GM23338 (cell line): ENCODE measurements around the gene DNAL1. TPM values are rescaled to one million over a fixed set of nuclear protein-coding genes. Genes with fewer than 3 reads are reported as not detected.
"Not testable (repeated sequence)": the region's sequence is repeated elsewhere in the genome, so short reads cannot be mapped to it uniquely, and the experiment has no call there.

Experiments used
- ATAC-seq: fragments of 200-7000 bp; cut with Tn5 transposase; 3 replicates; pipeline ENCODE4 v1.9.1; 2020
- DNase-seq: peaks from one replicate; pipeline ENCODE4 v3.0.0-alpha.2; 2015; ENCODE audit warnings: low spot score
- H2AFZ ChIP-seq: fragments of 200-600 bp; sonication (generic); 2 replicates; pipeline ENCODE4 v1.8.0; 2016; ENCODE audit warnings: antibody characterized with exemption, mild to moderate bottlenecking, moderate library complexity
- H3F3A ChIP-seq: fragments of 200-600 bp; sonication (generic); replicated peaks from 2 replicates; pipeline ENCODE4 v1.8.0; 2017; ENCODE audit warnings: antibody characterized with exemption, mixed run types, low read depth
- H3K27ac ChIP-seq: fragments of 200-600 bp; sonication (generic); 2 replicates; pipeline ENCODE4 v1.6.1; 2016; ENCODE audit warnings: low read depth
- H3K27me3 ChIP-seq: fragments of 200-600 bp; sonication (generic); 2 replicates; pipeline ENCODE4 v1.8.0; 2016; ENCODE audit warnings: mild to moderate bottlenecking, mixed run types, moderate library complexity; ENCODE audit not compliant: insufficient read depth
- H3K36me3 ChIP-seq: fragments of 200-600 bp; sonication (generic); 2 replicates; pipeline ENCODE4 v1.8.0; 2016; ENCODE audit warnings: mild to moderate bottlenecking; ENCODE audit not compliant: insufficient read depth
- H3K4me1 ChIP-seq: fragments of 200-600 bp; sonication (generic); 2 replicates; pipeline ENCODE4 v1.8.0; 2016; ENCODE audit warnings: mild to moderate bottlenecking, moderate library complexity; ENCODE audit not compliant: insufficient read depth
- H3K4me2 ChIP-seq: fragments of 200-600 bp; sonication (generic); 2 replicates; pipeline ENCODE4 v1.7.1; 2017; ENCODE audit warnings: mixed run types
- H3K4me3 ChIP-seq: fragments of 200-600 bp; sonication (generic); 2 replicates; pipeline ENCODE4 v1.6.1; 2016; ENCODE audit warnings: mixed run types
- H3K79me2 ChIP-seq: fragments of 200-600 bp; sonication (generic); replicated peaks from 2 replicates; pipeline ENCODE4 v1.8.0; 2017; ENCODE audit warnings: mild to moderate bottlenecking; ENCODE audit not compliant: insufficient read depth
- H3K9me2 ChIP-seq: fragments of 200-600 bp; sonication (generic); 2 replicates; pipeline ENCODE4 v1.8.0; 2017; ENCODE audit not compliant: insufficient read depth
- H4K20me1 ChIP-seq: fragments of 200-600 bp; sonication (generic); replicated peaks from 2 replicates; pipeline ENCODE4 v1.8.0; 2017; ENCODE audit warnings: mild to moderate bottlenecking; ENCODE audit not compliant: insufficient read depth
- H3K27ac Mint-ChIP-seq: 2 replicates; pipeline ENCODE4 v1.8.0; 2020; ENCODE audit warnings: inconsistent platforms, mild to moderate bottlenecking, moderate library complexity, mixed read lengths
- H3K27me3 Mint-ChIP-seq: 3 replicates; pipeline ENCODE4 v1.8.0; 2022; ENCODE audit warnings: low read depth, mild to moderate bottlenecking, moderate library complexity, mixed read lengths, inconsistent platforms; ENCODE audit not compliant: insufficient read depth, poor library complexity
- H3K36me3 Mint-ChIP-seq: 3 replicates; pipeline ENCODE4 v1.8.0; 2021; ENCODE audit warnings: low read depth, mild to moderate bottlenecking, inconsistent platforms, moderate library complexity, mixed read lengths
- H3K4me1 Mint-ChIP-seq: 3 replicates; pipeline ENCODE4 v1.8.0; 2020; ENCODE audit warnings: mild to moderate bottlenecking, inconsistent platforms, mixed read lengths
- H3K4me3 Mint-ChIP-seq: 3 replicates; pipeline ENCODE4 v1.8.0; 2021; ENCODE audit warnings: moderate library complexity, mild to moderate bottlenecking, inconsistent platforms, mixed read lengths
- H3K9me3 Mint-ChIP-seq: 3 replicates; pipeline ENCODE4 v1.8.0; 2020; ENCODE audit warnings: moderate library complexity, mild to moderate bottlenecking, inconsistent platforms, mixed read lengths
- EZH2 ChIP-seq: fragments of 200-600 bp; sonication (generic); IDR thresholded peaks from one replicate; pipeline ENCODE4 v1.8.0; 2017; ENCODE audit warnings: antibody characterized with exemption, mild to moderate bottlenecking, low read depth; ENCODE audit not compliant: unreplicated experiment
- NANOG ChIP-seq: IDR thresholded peaks from 2 replicates; pipeline ENCODE4 v1.6.1; 2016; ENCODE audit warnings: antibody characterized with exemption, borderline replicate concordance
- POLR2AphosphoS5 ChIP-seq: IDR thresholded peaks from 2 replicates; pipeline ENCODE4 v1.6.1; 2016; ENCODE audit warnings: antibody characterized with exemption, low read depth
- ZNF114 ChIP-seq: fragments of 250-450 bp; sonication (Bioruptor Pico); IDR thresholded peaks from 2 replicates; pipeline ENCODE4 v1.5.0; 2020; ENCODE audit warnings: mild to moderate bottlenecking, moderate library complexity
- polyA plus RNA-seq: library from polyadenylated mRNA; unstranded; fragments of >200 nt; fragmentation: Nextera tagmentation; extraction: Ambion mirVana; gene quantifications from 2 replicates; pipeline ENCODE4 v1.2.1, GENCODE V29; 2016
- total RNA-seq: library from RNA; depleted of rRNA; stranded (reverse); fragments of >200 nt; shearing (Covaris generic); gene quantifications from 2 replicates; pipeline ENCODE4 v1.2.3, GENCODE V29; 2014
- TF ChIP-seq, protein P1 (sequence below): IDR thresholded peaks from 2 replicates; pipeline ENCODE4 v1.6.1; 2016; ENCODE audit warnings: antibody characterized with exemption
- TF ChIP-seq, protein P2 (sequence below): IDR thresholded peaks from one replicate; pipeline ENCODE4 v1.6.1; 2018; ENCODE audit warnings: antibody characterized with exemption; ENCODE audit not compliant: unreplicated experiment
- TF ChIP-seq, protein P3 (sequence below), 2 experiments: fragments of 200-600 bp in 1 of 2; sonication (generic) in 1 of 2; conservative IDR thresholded peaks; 2 replicates each; pipeline versions ENCODE4 v1.5.1 to v1.6.1; 2016 to 2017; ENCODE audit warnings: antibody characterized with exemption in 2 of 2, low read depth in 2 of 2, mild to moderate bottlenecking in 2 of 2, moderate library complexity in 1 of 2
- TF ChIP-seq, protein P4 (sequence below): fragments of 250-450 bp; sonication (Bioruptor Pico); IDR thresholded peaks from 2 replicates; pipeline ENCODE4 v1.5.0; 2020; ENCODE audit warnings: mild to moderate bottlenecking, moderate library complexity

Gene DNAL1
- total and polyA plus RNA-seq, 2 experiments from 2014 or later: 7.6 to 29.3 TPM

DNA sequence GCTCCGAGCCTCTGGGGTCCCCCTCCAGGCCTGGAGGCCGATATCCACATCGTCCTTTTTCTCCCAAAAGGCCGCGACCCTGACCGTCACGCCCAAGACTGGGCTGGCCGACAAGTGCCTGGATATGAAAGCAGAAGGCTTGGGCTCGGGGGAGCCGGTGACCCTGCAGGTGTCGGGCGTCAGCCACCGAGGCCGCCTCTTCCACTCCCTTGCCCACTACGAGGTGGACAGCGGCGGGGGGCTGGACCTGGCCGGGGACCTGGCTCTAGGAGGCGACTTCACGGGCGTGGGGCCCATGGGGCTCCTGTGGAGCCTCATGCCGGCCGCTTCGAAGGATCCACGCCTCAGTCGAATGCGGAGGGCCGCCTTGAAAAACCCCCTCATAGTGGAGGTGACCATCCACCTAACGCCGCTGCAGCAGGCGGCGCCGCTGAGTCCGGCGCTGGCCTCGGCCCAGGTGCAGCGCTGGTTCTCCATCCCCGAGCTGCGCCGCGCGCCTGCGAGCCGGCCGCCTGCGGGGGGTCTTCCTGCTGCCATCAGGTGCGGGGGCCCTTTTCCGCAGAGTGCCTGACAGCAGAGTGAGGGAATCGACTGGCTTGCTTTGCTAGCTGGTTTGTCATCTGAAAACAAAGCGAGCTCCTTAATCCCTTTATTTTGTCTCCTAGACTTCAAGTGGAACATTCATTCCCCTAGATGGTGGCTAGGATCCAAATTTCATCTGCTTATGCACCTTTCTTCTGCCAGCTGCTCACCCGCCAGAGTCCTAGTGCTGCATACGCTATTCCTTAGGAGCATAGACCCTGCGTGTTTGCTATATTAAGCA is 10.6 kb upstream of the DNAL1 start:
- DNase-seq: peak; percentile 94
- H4K20me1 ChIP-seq: no peaks in the 10 kb centered on the region
- ATAC-seq: peak; percentile 89
- peak; percentile 55 for TF ChIP-seq POLR2AphosphoS5
- TF ChIP-seq, protein P1, sequence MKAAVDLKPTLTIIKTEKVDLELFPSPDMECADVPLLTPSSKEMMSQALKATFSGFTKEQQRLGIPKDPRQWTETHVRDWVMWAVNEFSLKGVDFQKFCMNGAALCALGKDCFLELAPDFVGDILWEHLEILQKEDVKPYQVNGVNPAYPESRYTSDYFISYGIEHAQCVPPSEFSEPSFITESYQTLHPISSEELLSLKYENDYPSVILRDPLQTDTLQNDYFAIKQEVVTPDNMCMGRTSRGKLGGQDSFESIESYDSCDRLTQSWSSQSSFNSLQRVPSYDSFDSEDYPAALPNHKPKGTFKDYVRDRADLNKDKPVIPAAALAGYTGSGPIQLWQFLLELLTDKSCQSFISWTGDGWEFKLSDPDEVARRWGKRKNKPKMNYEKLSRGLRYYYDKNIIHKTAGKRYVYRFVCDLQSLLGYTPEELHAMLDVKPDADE: peak; percentile 85
- TF ChIP-seq, protein P2, sequence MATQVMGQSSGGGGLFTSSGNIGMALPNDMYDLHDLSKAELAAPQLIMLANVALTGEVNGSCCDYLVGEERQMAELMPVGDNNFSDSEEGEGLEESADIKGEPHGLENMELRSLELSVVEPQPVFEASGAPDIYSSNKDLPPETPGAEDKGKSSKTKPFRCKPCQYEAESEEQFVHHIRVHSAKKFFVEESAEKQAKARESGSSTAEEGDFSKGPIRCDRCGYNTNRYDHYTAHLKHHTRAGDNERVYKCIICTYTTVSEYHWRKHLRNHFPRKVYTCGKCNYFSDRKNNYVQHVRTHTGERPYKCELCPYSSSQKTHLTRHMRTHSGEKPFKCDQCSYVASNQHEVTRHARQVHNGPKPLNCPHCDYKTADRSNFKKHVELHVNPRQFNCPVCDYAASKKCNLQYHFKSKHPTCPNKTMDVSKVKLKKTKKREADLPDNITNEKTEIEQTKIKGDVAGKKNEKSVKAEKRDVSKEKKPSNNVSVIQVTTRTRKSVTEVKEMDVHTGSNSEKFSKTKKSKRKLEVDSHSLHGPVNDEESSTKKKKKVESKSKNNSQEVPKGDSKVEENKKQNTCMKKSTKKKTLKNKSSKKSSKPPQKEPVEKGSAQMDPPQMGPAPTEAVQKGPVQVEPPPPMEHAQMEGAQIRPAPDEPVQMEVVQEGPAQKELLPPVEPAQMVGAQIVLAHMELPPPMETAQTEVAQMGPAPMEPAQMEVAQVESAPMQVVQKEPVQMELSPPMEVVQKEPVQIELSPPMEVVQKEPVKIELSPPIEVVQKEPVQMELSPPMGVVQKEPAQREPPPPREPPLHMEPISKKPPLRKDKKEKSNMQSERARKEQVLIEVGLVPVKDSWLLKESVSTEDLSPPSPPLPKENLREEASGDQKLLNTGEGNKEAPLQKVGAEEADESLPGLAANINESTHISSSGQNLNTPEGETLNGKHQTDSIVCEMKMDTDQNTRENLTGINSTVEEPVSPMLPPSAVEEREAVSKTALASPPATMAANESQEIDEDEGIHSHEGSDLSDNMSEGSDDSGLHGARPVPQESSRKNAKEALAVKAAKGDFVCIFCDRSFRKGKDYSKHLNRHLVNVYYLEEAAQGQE: no peak
- TF ChIP-seq ZNF114 (CRISPR knock-in tag): no peak
- no peak for TF ChIP-seq EZH2
- no peak for TF ChIP-seq NANOG
- TF ChIP-seq, protein P3, sequence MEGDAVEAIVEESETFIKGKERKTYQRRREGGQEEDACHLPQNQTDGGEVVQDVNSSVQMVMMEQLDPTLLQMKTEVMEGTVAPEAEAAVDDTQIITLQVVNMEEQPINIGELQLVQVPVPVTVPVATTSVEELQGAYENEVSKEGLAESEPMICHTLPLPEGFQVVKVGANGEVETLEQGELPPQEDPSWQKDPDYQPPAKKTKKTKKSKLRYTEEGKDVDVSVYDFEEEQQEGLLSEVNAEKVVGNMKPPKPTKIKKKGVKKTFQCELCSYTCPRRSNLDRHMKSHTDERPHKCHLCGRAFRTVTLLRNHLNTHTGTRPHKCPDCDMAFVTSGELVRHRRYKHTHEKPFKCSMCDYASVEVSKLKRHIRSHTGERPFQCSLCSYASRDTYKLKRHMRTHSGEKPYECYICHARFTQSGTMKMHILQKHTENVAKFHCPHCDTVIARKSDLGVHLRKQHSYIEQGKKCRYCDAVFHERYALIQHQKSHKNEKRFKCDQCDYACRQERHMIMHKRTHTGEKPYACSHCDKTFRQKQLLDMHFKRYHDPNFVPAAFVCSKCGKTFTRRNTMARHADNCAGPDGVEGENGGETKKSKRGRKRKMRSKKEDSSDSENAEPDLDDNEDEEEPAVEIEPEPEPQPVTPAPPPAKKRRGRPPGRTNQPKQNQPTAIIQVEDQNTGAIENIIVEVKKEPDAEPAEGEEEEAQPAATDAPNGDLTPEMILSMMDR (conservative IDR thresholded peaks at IDR 0.05; ENCODE audit: low read depth in 2 of 2): peak; percentile 27 to 68
- TF ChIP-seq, protein P4, sequence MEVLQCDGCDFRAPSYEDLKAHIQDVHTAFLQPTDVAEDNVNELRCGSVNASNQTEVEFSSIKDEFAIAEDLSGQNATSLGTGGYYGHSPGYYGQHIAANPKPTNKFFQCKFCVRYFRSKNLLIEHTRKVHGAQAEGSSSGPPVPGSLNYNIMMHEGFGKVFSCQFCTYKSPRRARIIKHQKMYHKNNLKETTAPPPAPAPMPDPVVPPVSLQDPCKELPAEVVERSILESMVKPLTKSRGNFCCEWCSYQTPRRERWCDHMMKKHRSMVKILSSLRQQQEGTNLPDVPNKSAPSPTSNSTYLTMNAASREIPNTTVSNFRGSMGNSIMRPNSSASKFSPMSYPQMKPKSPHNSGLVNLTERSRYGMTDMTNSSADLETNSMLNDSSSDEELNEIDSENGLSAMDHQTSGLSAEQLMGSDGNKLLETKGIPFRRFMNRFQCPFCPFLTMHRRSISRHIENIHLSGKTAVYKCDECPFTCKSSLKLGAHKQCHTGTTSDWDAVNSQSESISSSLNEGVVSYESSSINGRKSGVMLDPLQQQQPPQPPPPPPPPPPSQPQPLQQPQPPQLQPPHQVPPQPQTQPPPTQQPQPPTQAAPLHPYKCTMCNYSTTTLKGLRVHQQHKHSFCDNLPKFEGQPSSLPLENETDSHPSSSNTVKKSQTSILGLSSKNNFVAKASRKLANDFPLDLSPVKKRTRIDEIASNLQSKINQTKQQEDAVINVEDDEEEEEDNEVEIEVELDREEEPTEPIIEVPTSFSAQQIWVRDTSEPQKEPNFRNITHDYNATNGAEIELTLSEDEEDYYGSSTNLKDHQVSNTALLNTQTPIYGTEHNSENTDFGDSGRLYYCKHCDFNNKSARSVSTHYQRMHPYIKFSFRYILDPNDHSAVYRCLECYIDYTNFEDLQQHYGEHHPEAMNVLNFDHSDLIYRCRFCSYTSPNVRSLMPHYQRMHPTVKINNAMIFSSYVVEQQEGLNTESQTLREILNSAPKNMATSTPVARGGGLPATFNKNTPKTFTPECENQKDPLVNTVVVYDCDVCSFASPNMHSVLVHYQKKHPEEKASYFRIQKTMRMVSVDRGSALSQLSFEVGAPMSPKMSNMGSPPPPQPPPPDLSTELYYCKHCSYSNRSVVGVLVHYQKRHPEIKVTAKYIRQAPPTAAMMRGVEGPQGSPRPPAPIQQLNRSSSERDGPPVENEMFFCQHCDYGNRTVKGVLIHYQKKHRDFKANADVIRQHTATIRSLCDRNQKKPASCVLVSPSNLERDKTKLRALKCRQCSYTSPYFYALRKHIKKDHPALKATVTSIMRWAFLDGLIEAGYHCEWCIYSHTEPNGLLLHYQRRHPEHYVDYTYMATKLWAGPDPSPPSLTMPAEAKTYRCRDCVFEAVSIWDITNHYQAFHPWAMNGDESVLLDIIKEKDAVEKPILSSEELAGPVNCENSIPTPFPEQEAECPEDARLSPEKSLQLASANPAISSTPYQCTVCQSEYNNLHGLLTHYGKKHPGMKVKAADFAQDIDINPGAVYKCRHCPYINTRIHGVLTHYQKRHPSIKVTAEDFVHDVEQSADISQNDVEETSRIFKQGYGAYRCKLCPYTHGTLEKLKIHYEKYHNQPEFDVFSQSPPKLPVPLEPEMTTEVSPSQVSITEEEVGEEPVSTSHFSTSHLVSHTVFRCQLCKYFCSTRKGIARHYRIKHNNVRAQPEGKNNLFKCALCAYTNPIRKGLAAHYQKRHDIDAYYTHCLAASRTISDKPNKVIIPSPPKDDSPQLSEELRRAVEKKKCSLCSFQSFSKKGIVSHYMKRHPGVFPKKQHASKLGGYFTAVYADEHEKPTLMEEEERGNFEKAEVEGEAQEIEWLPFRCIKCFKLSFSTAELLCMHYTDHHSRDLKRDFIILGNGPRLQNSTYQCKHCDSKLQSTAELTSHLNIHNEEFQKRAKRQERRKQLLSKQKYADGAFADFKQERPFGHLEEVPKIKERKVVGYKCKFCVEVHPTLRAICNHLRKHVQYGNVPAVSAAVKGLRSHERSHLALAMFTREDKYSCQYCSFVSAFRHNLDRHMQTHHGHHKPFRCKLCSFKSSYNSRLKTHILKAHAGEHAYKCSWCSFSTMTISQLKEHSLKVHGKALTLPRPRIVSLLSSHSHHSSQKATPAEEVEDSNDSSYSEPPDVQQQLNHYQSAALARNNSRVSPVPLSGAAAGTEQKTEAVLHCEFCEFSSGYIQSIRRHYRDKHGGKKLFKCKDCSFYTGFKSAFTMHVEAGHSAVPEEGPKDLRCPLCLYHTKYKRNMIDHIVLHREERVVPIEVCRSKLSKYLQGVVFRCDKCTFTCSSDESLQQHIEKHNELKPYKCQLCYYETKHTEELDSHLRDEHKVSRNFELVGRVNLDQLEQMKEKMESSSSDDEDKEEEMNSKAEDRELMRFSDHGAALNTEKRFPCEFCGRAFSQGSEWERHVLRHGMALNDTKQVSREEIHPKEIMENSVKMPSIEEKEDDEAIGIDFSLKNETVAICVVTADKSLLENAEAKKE: no peak
- H3K36me3 Mint-ChIP-seq: no peaks in the 10 kb centered on the region
- no peaks in the 10 kb centered on the region for H3K9me2 ChIP-seq
- peaks cover 11% of the 10 kb centered on the region for H3F3A ChIP-seq
- peaks cover 6% of the 10 kb centered on the region; the same call in 1 of the 2 replicates for H3K4me1 ChIP-seq
- no peaks in the 10 kb centered on the region for H3K36me3 ChIP-seq
- peak overlapping the region; percentile 98 for H2AFZ ChIP-seq
- H3K27me3 Mint-ChIP-seq: peaks cover 6% of the 10 kb centered on the region
- peak overlapping the region; percentile 75 for H3K4me3 Mint-ChIP-seq
- H3K79me2 ChIP-seq: no peaks in the 10 kb centered on the region
- no peaks in the 10 kb centered on the region for H3K27me3 ChIP-seq
- peak overlapping the region; percentile 92 for H3K4me2 ChIP-seq
- peak overlapping the region; percentile 74; the same call in 1 of the 2 replicates for H3K27ac Mint-ChIP-seq
- peak overlapping the region; percentile 79 for H3K4me3 ChIP-seq
- peak overlapping the region; percentile 84 for H3K27ac ChIP-seq
- H3K9me3 Mint-ChIP-seq: no peaks in the 10 kb centered on the region
- peaks cover 6% of the 10 kb centered on the region; the same call in 2 of the 3 replicates for H3K4me1 Mint-ChIP-seq

DNA sequence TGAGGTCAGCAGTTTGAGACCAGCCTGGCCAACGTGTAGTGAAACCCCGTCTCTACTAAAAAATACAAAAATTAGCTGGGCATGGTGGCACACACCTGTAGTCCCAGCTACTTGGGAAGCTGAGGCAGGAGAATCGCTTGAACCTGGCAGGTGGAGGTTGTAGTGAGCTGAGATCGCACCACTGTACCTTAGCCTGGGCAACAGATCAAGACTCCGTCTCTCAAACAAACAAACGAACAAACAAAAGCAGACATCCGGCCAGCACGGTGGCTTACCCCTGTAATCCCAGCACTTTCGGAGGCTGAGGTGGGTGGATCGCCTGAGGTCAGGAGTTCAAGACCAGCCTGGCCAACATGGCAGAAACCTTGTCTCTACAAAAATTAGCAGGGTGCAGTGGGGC is 8.4 kb upstream of the DNAL1 start:
- H3K4me1 Mint-ChIP-seq, H3K9me3 Mint-ChIP-seq, H3K27me3 Mint-ChIP-seq, H3K4me2 ChIP-seq, H3K79me2 ChIP-seq, H3K4me3 Mint-ChIP-seq, H3K36me3 Mint-ChIP-seq, H2AFZ ChIP-seq, H3K4me3 ChIP-seq, H4K20me1 ChIP-seq, H3K9me2 ChIP-seq, H3K36me3 ChIP-seq, H3K27ac ChIP-seq, DNase-seq, H3K27me3 ChIP-seq, H3K4me1 ChIP-seq, ATAC-seq, H3K27ac Mint-ChIP-seq: not testable (repeated sequence)
- peaks cover 11% of the 10 kb centered on the region for H3F3A ChIP-seq
